ENCODE results near the gene C12orf75.
"Not testable (repeated sequence)": the region's sequence is repeated elsewhere in the genome, so short reads cannot be mapped to it uniquely, and the experiment has no call there.

C12orf75 gene

DNA sequence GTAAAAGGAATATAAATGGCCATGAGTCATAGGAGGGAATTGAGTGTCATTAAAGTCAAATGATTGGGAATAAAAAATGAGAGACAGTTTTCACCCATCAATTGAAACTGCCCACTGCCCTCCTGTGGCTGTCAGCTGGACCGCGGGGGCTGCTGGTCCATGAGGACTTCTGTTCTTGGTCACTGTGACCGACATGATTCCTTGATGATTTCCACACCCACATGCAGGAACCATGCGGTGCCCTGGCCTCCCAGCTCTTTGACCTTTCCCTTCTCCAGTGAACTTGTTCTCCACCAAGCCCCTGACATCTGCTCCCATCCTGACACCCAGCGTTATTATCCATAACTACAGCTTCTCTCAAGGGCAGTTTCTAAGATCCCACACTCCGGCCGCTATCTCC lies 48.4 kb downstream of the C12orf75 start:
- DNase-seq (ENCODE audit: low read depth) = no peak

DNA sequence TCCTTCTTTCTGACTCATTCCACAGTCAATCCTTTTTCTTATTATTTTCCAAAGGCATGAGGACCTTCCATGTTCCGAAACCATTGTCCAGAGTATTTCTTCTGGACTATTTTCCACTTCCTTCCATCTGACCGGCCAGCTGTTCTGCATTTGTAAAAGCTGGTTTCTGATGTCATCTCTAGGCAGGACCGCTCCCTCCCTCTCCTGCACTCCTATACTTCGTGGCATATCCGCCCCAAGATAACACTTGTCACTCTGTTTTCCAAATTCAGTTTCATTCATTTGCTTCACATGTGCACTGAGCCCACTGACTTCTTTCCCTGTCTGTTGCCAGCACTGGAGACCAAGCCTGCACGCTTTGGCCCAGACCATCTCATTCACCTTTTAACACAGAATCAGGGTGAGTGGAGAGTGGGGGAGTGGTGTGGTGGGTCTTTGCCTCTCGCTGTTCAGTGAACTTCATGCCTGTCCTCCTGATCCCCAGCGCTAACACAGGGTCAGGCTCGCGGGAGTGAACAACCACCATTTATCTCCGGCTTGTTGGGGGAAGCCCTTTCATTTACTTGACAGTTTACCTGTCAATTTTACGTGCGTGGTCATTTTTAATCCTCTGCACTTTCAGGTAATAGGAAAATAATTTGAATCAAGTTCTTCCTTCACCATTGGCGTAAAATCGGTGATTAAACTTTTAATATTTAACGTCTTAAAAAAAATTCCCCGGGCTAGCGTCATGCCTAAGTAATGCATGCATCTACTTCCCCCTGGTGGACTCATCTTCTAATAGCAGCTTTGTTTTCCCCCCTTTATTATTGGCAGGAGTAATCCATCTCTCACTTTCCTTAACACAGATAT lies 52.5 kb downstream of the C12orf75 start:
- DNase-seq (ENCODE audit: low read depth) = no peak

DNA sequence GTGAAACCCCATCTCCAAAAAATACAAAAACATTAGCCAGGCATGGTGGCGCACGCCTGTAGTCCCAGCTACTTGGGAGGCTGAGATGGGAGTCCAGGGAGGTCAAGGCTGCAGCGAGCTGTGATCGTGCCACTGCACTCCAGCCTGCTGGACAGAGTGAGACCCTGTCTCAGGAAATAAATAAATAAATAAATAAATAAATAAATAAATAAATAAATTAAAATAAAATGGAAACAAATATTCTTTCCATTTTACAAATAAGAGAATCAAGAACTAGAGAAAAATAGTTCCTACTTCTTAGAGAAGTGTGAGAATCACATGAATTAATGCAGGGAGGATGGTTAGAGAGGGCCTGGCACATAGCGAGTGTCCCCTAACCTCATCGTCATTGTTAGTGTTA lies 53.7 kb downstream of the C12orf75 start:
- no peak for DNase-seq (ENCODE audit: low read depth)

DNA sequence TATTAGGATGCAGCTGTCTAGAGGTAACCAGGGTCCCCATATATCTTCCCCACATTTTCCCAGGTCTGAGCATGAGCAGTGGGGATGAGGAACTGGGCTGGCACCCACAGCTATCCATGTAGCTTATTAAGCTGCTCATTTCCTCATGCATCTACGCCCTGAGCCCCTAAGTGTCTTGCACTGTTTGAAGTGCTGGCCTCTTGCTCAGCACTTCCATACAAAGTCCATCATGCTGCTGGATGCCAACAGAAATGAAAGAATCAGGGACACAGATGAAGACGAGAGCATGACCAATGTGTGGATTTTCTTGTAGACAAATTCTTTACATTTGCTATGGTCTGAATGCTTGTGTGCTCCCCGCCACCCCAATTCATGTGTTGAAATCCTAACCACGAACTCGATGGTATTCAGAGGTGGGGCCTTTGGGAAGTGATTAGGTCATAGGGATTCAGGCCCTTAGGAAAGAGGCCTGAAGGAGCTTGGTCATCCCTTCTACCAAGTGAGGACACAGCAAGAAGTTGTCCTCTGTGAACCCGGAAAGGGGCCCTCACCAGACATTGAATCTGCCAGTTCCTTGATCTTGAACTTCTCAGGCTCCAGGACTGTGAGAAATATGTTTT lies 54.5 kb downstream of the C12orf75 start:
- DNase-seq (ENCODE audit: low read depth) = no peak

DNA sequence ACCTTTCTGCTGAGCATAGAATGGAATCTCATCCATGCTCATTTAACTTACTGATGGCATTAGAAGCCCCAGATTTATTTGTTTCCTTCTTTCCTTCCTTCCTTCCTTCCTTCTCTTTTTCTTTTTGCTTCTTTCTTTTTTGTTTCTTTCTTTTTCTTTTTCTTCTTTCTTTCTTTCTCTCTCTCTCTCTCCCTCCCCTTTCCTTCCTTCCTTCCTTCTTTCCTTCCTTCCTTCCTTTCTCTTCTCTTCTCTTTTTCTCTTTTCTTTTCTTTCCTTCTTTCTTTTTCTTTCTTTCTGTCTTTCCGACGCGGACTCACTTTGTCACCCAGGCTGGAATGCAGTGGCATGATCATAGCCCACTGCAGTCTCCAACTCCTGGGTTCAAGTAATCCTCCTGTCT lies 55.9 kb downstream of the C12orf75 start:
- DNase-seq (ENCODE audit: low read depth) = no peak

DNA sequence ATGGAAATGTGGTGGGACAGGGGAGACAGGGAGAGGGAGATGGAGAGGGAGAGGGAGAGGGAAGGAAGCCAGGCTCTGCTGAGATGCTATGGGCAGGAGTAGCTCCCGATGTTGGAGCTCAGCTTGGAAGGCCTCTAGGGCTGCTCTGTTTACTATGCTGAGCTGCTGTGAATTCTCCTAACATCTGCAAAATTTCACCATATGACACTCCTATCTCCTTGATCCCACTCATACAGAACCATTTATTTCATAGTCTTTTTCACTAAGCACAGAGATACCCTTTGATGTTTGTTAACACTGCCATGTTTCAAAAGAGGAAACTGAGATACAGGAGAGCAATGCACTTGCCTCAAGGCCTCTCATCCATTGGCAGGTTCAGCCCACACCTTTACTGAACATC lies 60.7 kb downstream of the C12orf75 start:
- DNase-seq (ENCODE audit: low read depth) = no peak

DNA sequence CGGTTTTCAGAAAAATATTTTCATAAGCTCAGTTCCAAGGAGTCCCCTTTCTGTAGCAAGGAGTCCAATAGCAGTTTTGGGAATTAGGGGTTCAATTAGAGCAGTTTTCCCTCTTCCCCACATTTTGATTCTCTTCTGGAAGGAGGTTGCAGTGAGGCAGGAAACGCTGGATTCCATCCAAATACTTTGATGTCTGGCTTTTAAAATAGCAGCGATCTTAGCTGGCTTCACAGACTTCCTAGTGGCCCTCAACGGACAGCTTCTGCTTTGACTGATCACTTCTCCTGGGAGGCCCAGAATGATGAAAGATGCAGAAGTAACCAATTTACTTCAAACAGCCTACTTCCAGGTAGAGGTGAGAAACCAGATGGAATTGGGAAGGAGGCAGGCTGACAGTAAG lies 63.1 kb downstream of the C12orf75 start:
- DNase-seq (ENCODE audit: low read depth) = no peak

DNA sequence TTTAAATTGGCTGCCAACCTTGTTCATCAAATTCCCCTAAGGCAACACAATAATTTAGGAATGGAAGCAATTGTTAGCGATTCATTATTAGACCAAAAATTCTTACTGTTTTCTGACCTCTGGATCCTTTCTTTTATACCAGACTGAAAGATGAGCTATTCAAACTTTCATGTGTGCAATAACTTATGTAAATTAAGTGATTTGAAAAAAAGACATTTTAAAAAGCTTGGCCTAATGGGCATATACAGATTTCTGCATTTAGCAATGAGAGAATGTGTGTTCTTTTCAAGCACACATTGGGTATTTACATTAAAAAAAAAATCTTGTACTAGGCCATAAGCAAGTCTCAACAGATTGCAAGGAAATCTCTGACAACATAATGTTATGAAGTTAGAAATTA lies 65.5 kb downstream of the C12orf75 start:
- DNase-seq (ENCODE audit: low read depth) = no peak

DNA sequence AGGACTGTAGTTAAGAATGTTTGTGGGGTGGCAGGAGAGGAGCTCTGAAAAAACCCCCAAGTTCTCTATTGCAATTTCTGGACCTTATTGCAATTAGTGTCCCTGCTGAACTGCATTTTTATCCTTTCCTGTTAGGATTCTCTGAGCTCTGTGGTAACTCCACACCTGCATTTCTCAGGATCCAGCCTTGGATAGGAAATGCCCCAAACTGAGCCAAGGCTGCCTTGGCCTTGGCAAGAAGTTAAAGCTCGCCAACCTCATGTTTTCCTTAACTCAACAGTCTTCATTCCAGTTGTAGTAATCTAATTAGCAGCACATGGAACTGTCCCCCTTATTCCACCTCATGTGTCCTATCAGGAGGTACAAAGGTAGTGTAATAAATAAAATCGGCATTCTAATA lies 66.5 kb downstream of the C12orf75 start:
- DNase-seq (ENCODE audit: low read depth) = no peak

DNA sequence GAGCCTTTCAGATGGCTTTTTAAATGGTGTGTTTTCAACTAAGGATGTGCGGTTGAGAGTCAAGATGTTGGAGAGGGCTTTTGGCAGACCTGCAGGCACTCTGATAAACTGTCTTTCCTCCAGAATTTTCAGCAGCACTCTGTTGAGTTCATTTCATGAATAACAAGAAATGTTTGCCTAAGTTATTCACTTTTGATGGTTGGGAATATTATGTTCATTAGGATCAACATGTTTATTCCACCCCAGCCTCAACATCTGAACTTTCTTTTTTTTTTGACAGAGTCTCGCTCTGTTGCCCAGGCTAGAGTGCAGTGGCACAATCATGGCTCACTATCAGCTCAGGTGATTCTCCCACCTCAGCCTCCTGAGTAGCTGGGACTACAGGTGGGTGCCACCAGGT lies 68.4 kb downstream of the C12orf75 start:
- no peak for DNase-seq (ENCODE audit: low read depth)

DNA sequence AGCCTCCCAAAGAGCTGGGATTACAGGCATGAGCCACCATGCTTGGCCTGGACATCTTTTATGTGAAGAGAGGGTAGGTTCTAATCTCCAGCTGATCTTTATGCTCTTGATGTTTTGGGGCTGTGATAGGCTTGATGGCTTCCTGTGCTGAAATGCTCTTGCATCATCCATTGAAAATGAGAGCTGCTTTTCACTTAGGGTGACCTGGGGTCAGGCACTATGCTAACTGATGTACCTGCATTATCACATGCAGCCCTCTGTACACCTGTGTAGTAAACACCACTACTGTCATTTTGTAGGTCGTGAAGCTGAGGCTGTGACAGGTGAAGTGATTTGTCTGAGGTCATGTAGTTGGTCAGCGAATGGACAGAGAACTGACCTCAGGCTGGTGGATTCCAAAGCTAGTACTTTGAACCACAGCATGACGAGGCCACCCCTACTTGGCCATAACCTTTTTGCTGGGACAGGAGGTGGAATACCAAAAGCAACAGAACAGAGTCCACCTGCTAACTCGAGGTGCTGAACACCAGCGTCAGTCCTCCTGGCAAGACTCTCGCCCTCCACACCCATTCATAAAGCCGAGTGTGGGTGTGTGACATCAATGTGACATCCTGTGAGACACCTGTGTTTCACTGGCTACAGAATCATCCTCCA lies 69.1 kb downstream of the C12orf75 start:
- no peak for DNase-seq (ENCODE audit: low read depth)

DNA sequence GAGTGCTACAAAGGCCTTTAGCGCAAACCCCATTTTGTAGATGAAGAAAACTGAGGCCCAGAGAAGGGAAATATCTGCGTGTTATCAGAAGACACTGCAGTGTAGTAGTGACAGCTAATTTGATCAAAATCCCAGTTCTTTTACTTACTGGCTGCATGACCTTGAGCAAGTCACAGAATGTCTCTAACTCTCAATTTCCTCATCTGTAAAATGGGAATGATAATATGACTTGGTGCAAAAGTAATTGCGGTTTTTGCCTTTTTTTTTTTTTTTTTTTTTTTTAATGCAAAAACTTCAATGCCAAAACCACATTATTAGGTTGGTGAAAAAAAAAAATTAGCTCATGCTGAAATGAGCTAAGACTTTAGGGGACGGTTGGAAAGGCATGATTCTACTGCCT lies 69.7 kb downstream of the C12orf75 start:
- no peak for DNase-seq (ENCODE audit: low read depth)

DNA sequence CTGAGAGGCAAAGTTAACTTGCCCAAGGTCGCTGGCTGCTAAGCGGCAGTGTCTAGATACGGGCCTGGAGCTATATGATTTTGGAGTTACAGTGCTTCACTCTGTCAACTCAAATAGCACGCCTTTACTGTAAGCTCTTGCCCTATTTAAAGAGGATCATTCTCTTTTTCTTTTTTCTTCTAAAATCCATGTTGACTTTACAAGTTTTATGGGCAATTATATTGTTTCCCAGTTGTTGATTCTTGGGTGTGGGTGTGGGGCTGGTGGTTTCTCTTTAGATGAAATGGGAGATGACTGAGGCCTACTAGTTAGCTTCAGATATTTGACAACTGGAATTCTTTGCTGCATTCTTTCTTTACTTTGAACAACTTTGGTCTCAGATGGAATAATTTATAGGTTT lies 70.7 kb downstream of the C12orf75 start:
- no peak for DNase-seq (ENCODE audit: low read depth)

DNA sequence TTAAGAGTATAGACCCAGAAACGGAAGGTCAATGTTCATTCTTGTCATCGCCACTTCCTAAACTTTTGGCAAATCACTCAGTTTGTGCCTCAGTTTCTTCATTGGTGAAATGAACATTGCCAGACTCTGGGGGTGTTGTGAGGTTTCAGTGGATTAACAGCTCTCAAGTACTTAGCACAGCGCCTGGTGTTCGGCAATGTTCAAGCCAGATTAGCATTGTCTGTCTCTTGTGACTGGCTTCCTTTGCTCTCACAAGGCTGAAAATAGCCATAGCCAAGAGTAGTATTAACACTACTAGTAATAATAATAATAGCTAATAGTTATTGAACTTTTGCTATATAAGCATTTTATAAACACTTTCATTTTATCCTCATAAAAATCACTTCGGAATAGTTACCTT lies 71.9 kb downstream of the C12orf75 start:
- DNase-seq (ENCODE audit: low read depth) = no peak

DNA sequence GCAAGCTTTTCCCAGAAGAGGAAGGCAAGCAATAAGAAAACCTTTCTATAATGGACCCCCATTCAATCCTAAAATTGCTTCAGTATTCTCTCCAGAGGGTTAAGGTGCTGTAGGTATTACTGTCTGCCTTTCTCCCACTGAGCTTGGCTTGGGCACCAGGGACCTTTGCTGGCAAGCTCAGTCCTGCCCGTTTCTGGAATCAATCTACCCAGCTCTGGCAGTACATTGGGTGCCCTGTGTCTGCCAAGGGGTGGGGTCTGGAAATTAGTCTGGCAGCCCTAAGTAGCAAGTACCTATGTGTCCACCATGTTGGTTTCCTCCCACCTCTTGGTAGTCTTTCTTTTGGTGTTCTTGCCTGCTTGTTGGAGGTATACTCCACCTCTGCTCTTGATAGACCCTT lies 72.6 kb downstream of the C12orf75 start:
- DNase-seq (ENCODE audit: low read depth) = no peak

DNA sequence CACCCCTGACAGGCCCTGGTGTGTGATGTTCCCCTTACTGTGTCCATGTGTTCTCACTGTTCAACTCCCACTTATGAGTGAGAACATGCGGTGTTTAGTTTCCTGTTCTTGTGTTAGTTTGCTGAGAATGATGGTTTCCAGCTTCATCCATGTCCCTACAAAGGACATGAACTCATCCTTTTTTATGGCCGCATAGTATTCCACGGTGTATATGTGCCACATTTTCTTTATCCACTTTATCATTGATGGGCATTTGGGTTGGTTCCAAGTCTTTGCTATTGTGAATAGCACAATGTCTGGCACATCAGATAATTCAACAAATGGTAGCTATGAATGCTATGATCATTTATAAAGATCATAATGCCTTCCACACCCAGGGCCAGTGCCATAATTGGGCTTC lies 73.6 kb downstream of the C12orf75 start:
- DNase-seq (ENCODE audit: low read depth) = not testable (repeated sequence)

DNA sequence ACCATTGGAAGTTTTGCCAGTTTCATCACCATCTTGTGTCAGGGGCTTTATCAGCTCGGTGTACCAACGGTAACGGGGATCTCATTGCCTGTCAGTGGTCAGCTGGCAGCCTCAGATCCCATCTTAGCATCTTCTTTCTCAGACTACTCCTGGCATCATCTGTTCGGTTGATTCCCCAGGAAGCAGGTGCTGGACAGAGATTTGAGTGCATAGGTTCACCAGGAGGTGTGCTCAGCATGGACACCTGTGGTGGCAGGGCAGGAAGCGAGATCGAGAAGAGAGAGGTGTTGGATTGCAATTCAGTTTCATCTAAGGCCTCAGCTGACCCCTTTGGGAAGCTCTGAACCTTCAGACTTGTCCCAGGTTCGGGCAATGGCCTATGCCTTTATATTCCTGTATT lies 76.0 kb downstream of the C12orf75 start:
- no peak for DNase-seq (ENCODE audit: low read depth)

DNA sequence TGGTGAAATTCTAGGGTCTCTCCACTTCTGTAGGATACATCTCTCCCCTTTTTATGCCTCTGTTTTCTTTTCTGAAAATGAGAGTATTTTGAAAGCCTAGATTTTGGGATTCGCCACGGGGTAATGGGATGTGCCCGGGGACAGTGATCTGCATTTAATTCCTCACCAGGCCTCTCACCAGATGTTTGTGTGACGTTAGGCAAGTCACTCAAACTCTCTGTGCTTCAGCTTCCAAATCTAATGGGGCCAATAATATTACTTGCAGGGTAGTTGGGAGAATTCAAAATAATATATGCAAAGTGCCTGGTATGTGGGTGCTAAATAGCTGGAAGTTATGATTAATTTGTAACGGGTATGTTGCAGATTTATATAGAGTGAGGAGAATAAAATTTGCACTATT lies 78.8 kb downstream of the C12orf75 start:
- no peak for DNase-seq (ENCODE audit: low read depth)

DNA sequence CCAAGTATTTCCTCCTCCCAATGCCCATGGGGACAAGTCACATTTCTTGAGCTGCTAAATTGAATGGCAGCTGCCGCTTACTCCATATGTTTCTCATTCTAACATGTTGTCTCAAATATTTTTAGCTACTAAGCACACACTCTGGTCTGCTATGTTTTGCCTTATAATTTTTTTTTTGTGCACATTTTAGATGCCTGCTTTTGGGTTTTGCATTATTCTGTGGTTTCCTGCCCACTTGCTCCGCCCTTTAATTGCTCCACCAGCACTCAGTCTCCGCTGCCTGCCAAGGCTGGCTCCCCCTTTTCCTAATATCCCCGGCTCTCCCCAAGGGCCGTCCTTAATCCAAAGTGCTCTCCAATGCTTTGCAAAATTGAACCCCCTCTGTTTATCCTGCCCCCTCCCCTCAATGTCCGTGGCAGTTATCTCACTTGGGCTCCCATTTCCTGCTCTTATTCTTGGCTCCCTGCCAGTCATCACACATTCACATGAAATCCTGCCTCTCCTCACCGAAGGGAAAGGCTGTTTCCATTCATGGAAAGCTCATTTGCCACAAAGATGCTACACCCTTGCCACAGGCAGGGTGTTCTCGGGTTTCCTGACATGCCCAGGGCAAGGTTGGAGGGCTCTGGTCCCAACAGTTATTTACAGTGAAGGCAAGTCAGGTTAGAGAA lies 79.4 kb downstream of the C12orf75 start:
- no peak for DNase-seq (ENCODE audit: low read depth)

DNA sequence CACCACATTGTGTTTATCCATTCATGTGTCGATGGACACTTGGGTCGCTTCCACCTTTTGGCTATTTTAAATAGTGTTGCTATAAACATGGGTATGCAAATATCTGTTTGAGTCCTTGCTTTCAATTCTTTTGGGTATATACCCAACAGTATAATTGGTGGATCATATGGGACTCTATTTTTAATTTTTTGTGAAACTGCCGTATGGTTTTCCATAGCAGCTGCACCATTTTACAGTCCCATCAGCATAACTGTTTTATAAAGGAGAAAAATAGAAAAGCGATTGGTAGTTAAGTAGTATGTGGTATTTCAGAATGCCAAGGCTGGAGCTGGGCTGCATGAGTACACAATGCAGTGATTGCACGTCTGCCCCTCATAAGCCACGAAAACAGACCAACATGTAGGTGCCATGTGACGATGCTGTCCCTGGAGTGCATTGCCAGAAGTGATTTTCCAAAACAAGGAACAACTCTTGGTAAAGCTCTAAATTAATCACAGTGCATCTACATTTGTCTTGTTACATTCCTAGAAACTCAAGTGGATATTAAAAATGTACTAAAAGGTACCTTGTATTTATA lies 83.5 kb downstream of the C12orf75 start:
- no peak for DNase-seq (ENCODE audit: low read depth)

DNA sequence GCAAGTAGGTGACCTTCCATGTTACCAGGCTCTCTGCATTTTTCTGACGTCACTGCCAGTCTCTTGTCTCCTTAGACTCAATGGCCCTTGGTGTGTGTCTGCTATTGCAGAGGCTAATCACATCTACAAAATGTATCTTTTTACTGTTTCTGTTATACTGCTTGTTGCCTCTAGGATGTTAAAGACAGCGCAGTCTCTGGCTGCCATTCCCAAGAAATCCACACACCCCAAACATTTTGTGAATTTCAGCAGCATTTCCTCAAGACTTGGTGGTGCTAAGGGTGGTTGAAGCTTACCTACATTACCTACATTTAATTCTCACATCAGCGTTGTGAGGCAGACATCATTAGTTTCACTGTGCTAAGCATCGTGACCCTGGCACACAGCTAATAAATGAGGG lies 87.2 kb downstream of the C12orf75 start:
- no peak for DNase-seq (ENCODE audit: low read depth)

DNA sequence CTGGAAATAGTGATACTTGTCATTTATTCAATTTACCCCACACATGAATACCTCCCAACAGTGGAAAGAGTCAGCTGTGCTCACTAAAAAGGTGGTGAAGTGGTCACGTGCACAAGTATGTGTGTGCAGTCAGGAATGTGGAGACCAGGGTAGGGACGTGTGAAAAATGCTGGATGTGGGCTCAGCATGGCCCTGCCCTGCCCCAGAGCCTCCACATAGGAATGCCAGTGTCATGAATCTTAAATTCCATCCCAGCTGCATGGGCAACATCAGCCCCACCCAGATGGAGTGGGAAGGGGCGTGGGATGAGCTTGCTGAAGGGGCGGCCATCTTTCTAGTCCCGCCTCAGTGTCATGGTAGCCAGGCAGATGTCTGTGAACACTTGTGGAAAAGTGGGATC lies 87.7 kb downstream of the C12orf75 start:
- no peak for DNase-seq (ENCODE audit: low read depth)
